Measurements from ENCODE around the gene ST6GALNAC6.
A peak's percentile ranks its signal among the peaks of the same experiment; 100 is the strongest.
"Not testable (repeated sequence)": the region's sequence is repeated elsewhere in the genome, so short reads cannot be mapped to it uniquely, and the experiment has no call there.

ST6GALNAC6 gene

GRCh38 chr9:127854960-127855359, 44.4 kb downstream of the ST6GALNAC6 start:
- no peak for DNase-seq (ENCODE audit: low read depth)

GRCh38 chr9:127854184-127854806, 45.1 kb downstream of the ST6GALNAC6 start, which contains the start of gene ENG:
TSS of gene ENG (minus strand) at chr9:127854658. CDS start at chr9:127854355, 303 bp downstream.
- DNase-seq (ENCODE audit: low read depth), result peak; percentile 59

- DNase-seq (ENCODE audit: low read depth), result peak; percentile 48
These were observed 45.9 kb downstream of the ST6GALNAC6 start for GRCh38 chr9:127853312-127854183.

GRCh38 chr9:127852829-127853228, 46.6 kb downstream of the ST6GALNAC6 start:
- no peak for DNase-seq (ENCODE audit: low read depth)

GRCh38 chr9:127850286-127850830, 49.0 kb downstream of the ST6GALNAC6 start:
- DNase-seq (ENCODE audit: low read depth), result no peak

- DNase-seq (ENCODE audit: low read depth), result no peak
These were observed 50.5 kb downstream of the ST6GALNAC6 start for GRCh38 chr9:127848756-127849504.

GRCh38 chr9:127847833-127848755, 51.3 kb downstream of the ST6GALNAC6 start:
- DNase-seq (ENCODE audit: low read depth), result no peak

GRCh38 chr9:127847178-127847510, 52.3 kb downstream of the ST6GALNAC6 start:
- DNase-seq (ENCODE audit: low read depth), result peak; percentile 67

- peak; percentile 49 for DNase-seq (ENCODE audit: low read depth)
These were observed 52.8 kb downstream of the ST6GALNAC6 start for GRCh38 chr9:127846443-127847177.

GRCh38 chr9:127845619-127846018, 53.8 kb downstream of the ST6GALNAC6 start:
- not testable (repeated sequence) for DNase-seq (ENCODE audit: low read depth)

- DNase-seq (ENCODE audit: low read depth), result peak; percentile 57
These were observed 54.5 kb downstream of the ST6GALNAC6 start for GRCh38 chr9:127844821-127845359.

GRCh38 chr9:127841087-127841835, 58.1 kb downstream of the ST6GALNAC6 start:
- no peak for DNase-seq (ENCODE audit: low read depth)

- peak; percentile 91 for DNase-seq (ENCODE audit: low read depth)
These were observed 60.9 kb downstream of the ST6GALNAC6 start for GRCh38 chr9:127838375-127839078.

- DNase-seq (ENCODE audit: low read depth), result no peak
These were observed 62.1 kb downstream of the ST6GALNAC6 start for GRCh38 chr9:127837346-127837745.

- not testable (repeated sequence) for DNase-seq (ENCODE audit: low read depth)
These were observed 62.8 kb downstream of the ST6GALNAC6 start for GRCh38 chr9:127836561-127836960.

GRCh38 chr9:127835991-127836516, 63.3 kb downstream of the ST6GALNAC6 start:
- DNase-seq (ENCODE audit: low read depth), result peak; percentile 79
